Mesothelial cell of epicardium (in vitro differentiated cells): Measurements from ENCODE around the gene WNT9A. TPM values are rescaled to one million over a fixed set of nuclear protein-coding genes. Genes with fewer than 3 reads are reported as not detected.

Source experiments
- DNase-seq, 2 experiments: peaks; one replicate each; pipeline ENCODE4 v3.0.0; 2021; ENCODE audit warnings: low spot score in 2 of 2; ENCODE audit not compliant: unreplicated experiment in 2 of 2
- H3K27ac Mint-ChIP-seq: 2 replicates; pipeline ENCODE4 v1.8.0; 2021; ENCODE audit warnings: mixed read lengths
- H3K27me3 Mint-ChIP-seq: 2 replicates; pipeline ENCODE4 v1.8.0; 2021; ENCODE audit warnings: low read depth, mixed read lengths
- H3K36me3 Mint-ChIP-seq: 2 replicates; pipeline ENCODE4 v1.8.0; 2021; ENCODE audit warnings: mixed read lengths
- H3K4me1 Mint-ChIP-seq: 2 replicates; pipeline ENCODE4 v1.8.0; 2021; ENCODE audit warnings: mixed read lengths
- H3K4me3 Mint-ChIP-seq: 2 replicates; pipeline ENCODE4 v1.8.0; 2021; ENCODE audit warnings: mild to moderate bottlenecking, moderate library complexity, mixed read lengths
- H3K9me3 Mint-ChIP-seq: 2 replicates; pipeline ENCODE4 v1.8.0; 2021; ENCODE audit warnings: mixed read lengths
- CTCF ChIP-seq: fragments of 200-600 bp; sonication (generic); IDR thresholded peaks from one replicate; pipeline ENCODE4 v1.5.0; 2021; ENCODE audit warnings: antibody characterized with exemption; ENCODE audit not compliant: unreplicated experiment
- total RNA-seq: library from RNA; stranded (reverse); gene quantifications from 3 replicates; pipeline ENCODE4 v1.2.1, GENCODE V29; 2021

Gene WNT9A
- total RNA-seq, 1 donor from 2014 or later = 3.9 TPM

GRCh38 chr1:227915564-227916553 is 31.9 kb downstream of the WNT9A start:
- H3K9me3 Mint-ChIP-seq = no peaks in the 10 kb centered on the region
- H3K27me3 Mint-ChIP-seq = no peaks in the 10 kb centered on the region
- H3K4me1 Mint-ChIP-seq = peaks cover 64% of the 10 kb centered on the region
- H3K4me3 Mint-ChIP-seq = no peak overlapping the region
- H3K27ac Mint-ChIP-seq = peak overlapping the region; percentile 86
- peak in 1 of 2 experiments; percentile 65 for DNase-seq
- TF ChIP-seq CTCF = no peak
- no peaks in the 10 kb centered on the region for H3K36me3 Mint-ChIP-seq

GRCh38 chr1:227914801-227915563 is 32.8 kb downstream of the WNT9A start:
- Mint-ChIP-seq H3K27ac (peak overlapping the region; percentile 86), H3K4me3 (no peak overlapping the region), H3K27me3 (no peaks in the 10 kb centered on the region), H3K36me3 (no peaks in the 10 kb centered on the region), H3K4me1 (peaks cover 73% of the 10 kb centered on the region), H3K9me3 (no peaks in the 10 kb centered on the region)
- DNase-seq = no peak
- TF ChIP-seq CTCF = no peak

- no peak for DNase-seq
- no peak for TF ChIP-seq CTCF
- H3K27ac Mint-ChIP-seq = no peak overlapping the region
- no peaks in the 10 kb centered on the region for H3K27me3 Mint-ChIP-seq
- peaks cover 73% of the 10 kb centered on the region for H3K4me1 Mint-ChIP-seq
- H3K4me3 Mint-ChIP-seq = no peak overlapping the region
- no peaks in the 10 kb centered on the region for H3K36me3 Mint-ChIP-seq
- H3K9me3 Mint-ChIP-seq = no peaks in the 10 kb centered on the region
These were observed 33.7 kb downstream of the WNT9A start for GRCh38 chr1:227913764-227914721.

GRCh38 chr1:227913396-227913763 is 34.4 kb downstream of the WNT9A start:
- Mint-ChIP-seq H3K9me3 (no peaks in the 10 kb centered on the region), H3K36me3 (no peaks in the 10 kb centered on the region), H3K27me3 (no peaks in the 10 kb centered on the region), H3K27ac (no peak overlapping the region), H3K4me3 (no peak overlapping the region), H3K4me1 (peaks cover 77% of the 10 kb centered on the region)
- DNase-seq = no peak
- TF ChIP-seq CTCF = no peak

- DNase-seq = no peak
- Mint-ChIP-seq H3K36me3 (no peaks in the 10 kb centered on the region), H3K9me3 (no peaks in the 10 kb centered on the region), H3K4me3 (no peak overlapping the region), H3K4me1 (peaks cover 81% of the 10 kb centered on the region), H3K27me3 (no peaks in the 10 kb centered on the region), H3K27ac (peak overlapping the region; percentile 47)
- no peak for TF ChIP-seq CTCF
These were observed 34.9 kb downstream of the WNT9A start for GRCh38 chr1:227912866-227913265.
